ENCODE measurements around the gene PCOLCE2.

Gene PCOLCE2

GRCh38 chr3:142808103-142808917 is 80.6 kb downstream of the PCOLCE2 start:
- Histone ChIP-seq H3K36me3 (ENCODE audit: control insufficient read depth, insufficient read depth, low read length) (peaks cover 15% of the 10 kb centered on the region; the same call in 1 of the 2 replicates), H3K27me3 (ENCODE audit: control insufficient read depth, insufficient read depth, low read length) (no peaks in the 10 kb centered on the region), H3K4me1 (ENCODE audit: control insufficient read depth, insufficient read depth, low read length) (no peaks in the 10 kb centered on the region), H3K9me3 (ENCODE audit: control insufficient read depth, insufficient read depth, low read depth, low read length) (no peaks in the 10 kb centered on the region), H3K27ac (ENCODE audit: low read depth, low read length) (no peak overlapping the region), H3K4me3 (ENCODE audit: low read depth, low read length) (no peak overlapping the region), H3K9ac (ENCODE audit: low read length) (no peak overlapping the region)

GRCh38 chr3:142802891-142803290 is 86.0 kb downstream of the PCOLCE2 start:
- Histone ChIP-seq H3K9me3 (ENCODE audit: control insufficient read depth, insufficient read depth, low read depth, low read length) (no peaks in the 10 kb centered on the region), H3K4me3 (ENCODE audit: low read depth, low read length) (no peak overlapping the region), H3K27ac (ENCODE audit: low read depth, low read length) (no peak overlapping the region), H3K4me1 (ENCODE audit: control insufficient read depth, insufficient read depth, low read length) (peaks cover 6% of the 10 kb centered on the region; the same call in 1 of the 2 replicates), H3K9ac (ENCODE audit: low read length) (no peak overlapping the region), H3K36me3 (ENCODE audit: control insufficient read depth, insufficient read depth, low read length) (peaks cover 15% of the 10 kb centered on the region; the same call in 1 of the 2 replicates), H3K27me3 (ENCODE audit: control insufficient read depth, insufficient read depth, low read length) (no peaks in the 10 kb centered on the region)

GRCh38 chr3:142801746-142802145 is 87.1 kb downstream of the PCOLCE2 start:
- Histone ChIP-seq H3K4me1 (ENCODE audit: control insufficient read depth, insufficient read depth, low read length) (peaks cover 6% of the 10 kb centered on the region; the same call in 1 of the 2 replicates), H3K9ac (ENCODE audit: low read length) (no peak overlapping the region), H3K27ac (ENCODE audit: low read depth, low read length) (no peak overlapping the region), H3K27me3 (ENCODE audit: control insufficient read depth, insufficient read depth, low read length) (no peaks in the 10 kb centered on the region), H3K36me3 (ENCODE audit: control insufficient read depth, insufficient read depth, low read length) (peaks cover 15% of the 10 kb centered on the region; the same call in 1 of the 2 replicates), H3K9me3 (ENCODE audit: control insufficient read depth, insufficient read depth, low read depth, low read length) (no peaks in the 10 kb centered on the region), H3K4me3 (ENCODE audit: low read depth, low read length) (no peak overlapping the region)

- Histone ChIP-seq H3K27ac (ENCODE audit: low read depth, low read length) (no peak overlapping the region), H3K36me3 (ENCODE audit: control insufficient read depth, insufficient read depth, low read length) (no peaks in the 10 kb centered on the region), H3K9ac (ENCODE audit: low read length) (no peak overlapping the region), H3K4me3 (ENCODE audit: low read depth, low read length) (no peak overlapping the region), H3K9me3 (ENCODE audit: control insufficient read depth, insufficient read depth, low read depth, low read length) (no peaks in the 10 kb centered on the region), H3K27me3 (ENCODE audit: control insufficient read depth, insufficient read depth, low read length) (no peaks in the 10 kb centered on the region), H3K4me1 (ENCODE audit: control insufficient read depth, insufficient read depth, low read length) (peaks cover 5% of the 10 kb centered on the region; the same call in 1 of the 2 replicates)
Observed at GRCh38 chr3:142796823-142797222, 92.1 kb downstream of the PCOLCE2 start.

- Histone ChIP-seq H3K36me3 (ENCODE audit: control insufficient read depth, insufficient read depth, low read length) (no peaks in the 10 kb centered on the region), H3K4me1 (ENCODE audit: control insufficient read depth, insufficient read depth, low read length) (no peaks in the 10 kb centered on the region; the same call in 1 of the 2 replicates), H3K27ac (ENCODE audit: low read depth, low read length) (no peak overlapping the region), H3K27me3 (ENCODE audit: control insufficient read depth, insufficient read depth, low read length) (no peaks in the 10 kb centered on the region), H3K9ac (ENCODE audit: low read length) (no peak overlapping the region), H3K9me3 (ENCODE audit: control insufficient read depth, insufficient read depth, low read depth, low read length) (no peaks in the 10 kb centered on the region), H3K4me3 (ENCODE audit: low read depth, low read length) (no peak overlapping the region)
Observed at GRCh38 chr3:142795332-142795731, 93.6 kb downstream of the PCOLCE2 start.

- Histone ChIP-seq H3K36me3 (ENCODE audit: control insufficient read depth, insufficient read depth, low read length) (no peaks in the 10 kb centered on the region), H3K27ac (ENCODE audit: low read depth, low read length) (no peak overlapping the region), H3K4me1 (ENCODE audit: control insufficient read depth, insufficient read depth, low read length) (peaks cover 3% of the 10 kb centered on the region; the same call in 1 of the 2 replicates), H3K27me3 (ENCODE audit: control insufficient read depth, insufficient read depth, low read length) (no peaks in the 10 kb centered on the region), H3K9me3 (ENCODE audit: control insufficient read depth, insufficient read depth, low read depth, low read length) (no peaks in the 10 kb centered on the region), H3K4me3 (ENCODE audit: low read depth, low read length) (no peak overlapping the region), H3K9ac (ENCODE audit: low read length) (no peak overlapping the region)
Observed at GRCh38 chr3:142794508-142794907, 94.4 kb downstream of the PCOLCE2 start.

GRCh38 chr3:142787719-142788118 is 101.2 kb downstream of the PCOLCE2 start:
- Histone ChIP-seq H3K27ac (ENCODE audit: low read depth, low read length) (no peak overlapping the region), H3K4me3 (ENCODE audit: low read depth, low read length) (no peak overlapping the region), H3K36me3 (ENCODE audit: control insufficient read depth, insufficient read depth, low read length) (peaks cover 4% of the 10 kb centered on the region), H3K9ac (ENCODE audit: low read length) (no peak overlapping the region), H3K9me3 (ENCODE audit: control insufficient read depth, insufficient read depth, low read depth, low read length) (no peaks in the 10 kb centered on the region), H3K4me1 (ENCODE audit: control insufficient read depth, insufficient read depth, low read length) (0 out of 2 replicates have a peak, but pooled peaks cover 3% of the 10 kb centered on the region), H3K27me3 (ENCODE audit: control insufficient read depth, insufficient read depth, low read length) (no peaks in the 10 kb centered on the region)

- Histone ChIP-seq H3K4me1 (ENCODE audit: control insufficient read depth, insufficient read depth, low read length) (0 out of 2 replicates have a peak, but pooled peaks cover 3% of the 10 kb centered on the region), H3K27ac (ENCODE audit: low read depth, low read length) (no peak overlapping the region), H3K9me3 (ENCODE audit: control insufficient read depth, insufficient read depth, low read depth, low read length) (no peaks in the 10 kb centered on the region), H3K4me3 (ENCODE audit: low read depth, low read length) (no peak overlapping the region), H3K36me3 (ENCODE audit: control insufficient read depth, insufficient read depth, low read length) (peaks cover 4% of the 10 kb centered on the region), H3K27me3 (ENCODE audit: control insufficient read depth, insufficient read depth, low read length) (no peaks in the 10 kb centered on the region), H3K9ac (ENCODE audit: low read length) (no peak overlapping the region)
Observed at GRCh38 chr3:142785996-142786395, 102.9 kb downstream of the PCOLCE2 start.

- H3K4me1 ChIP-seq (ENCODE audit: control insufficient read depth, insufficient read depth, low read length) = no peaks in the 10 kb centered on the region
- H3K9me3 ChIP-seq (ENCODE audit: control insufficient read depth, insufficient read depth, low read depth, low read length) = no peaks in the 10 kb centered on the region
- no peak overlapping the region for H3K9ac ChIP-seq (ENCODE audit: low read length)
- no peak overlapping the region for H3K27ac ChIP-seq (ENCODE audit: low read depth, low read length)
- peaks cover 4% of the 10 kb centered on the region for H3K36me3 ChIP-seq (ENCODE audit: control insufficient read depth, insufficient read depth, low read length)
- H3K27me3 ChIP-seq (ENCODE audit: control insufficient read depth, insufficient read depth, low read length) = no peaks in the 10 kb centered on the region
- H3K4me3 ChIP-seq (ENCODE audit: low read depth, low read length) = no peak overlapping the region
Observed at GRCh38 chr3:142784228-142784627, 104.7 kb downstream of the PCOLCE2 start.

GRCh38 chr3:142782616-142783015 is 106.3 kb downstream of the PCOLCE2 start:
- H3K4me3 ChIP-seq (ENCODE audit: low read depth, low read length) = no peak overlapping the region
- H3K27me3 ChIP-seq (ENCODE audit: control insufficient read depth, insufficient read depth, low read length) = no peaks in the 10 kb centered on the region
- no peak overlapping the region for H3K27ac ChIP-seq (ENCODE audit: low read depth, low read length)
- H3K9ac ChIP-seq (ENCODE audit: low read length) = no peak overlapping the region
- H3K9me3 ChIP-seq (ENCODE audit: control insufficient read depth, insufficient read depth, low read depth, low read length) = no peaks in the 10 kb centered on the region
- no peaks in the 10 kb centered on the region for H3K4me1 ChIP-seq (ENCODE audit: control insufficient read depth, insufficient read depth, low read length)
- H3K36me3 ChIP-seq (ENCODE audit: control insufficient read depth, insufficient read depth, low read length) = peaks cover 4% of the 10 kb centered on the region

GRCh38 chr3:142779591-142779990 is 109.3 kb downstream of the PCOLCE2 start:
- Histone ChIP-seq H3K4me1 (ENCODE audit: control insufficient read depth, insufficient read depth, low read length) (no peaks in the 10 kb centered on the region), H3K4me3 (ENCODE audit: low read depth, low read length) (no peak overlapping the region), H3K27me3 (ENCODE audit: control insufficient read depth, insufficient read depth, low read length) (no peaks in the 10 kb centered on the region), H3K9me3 (ENCODE audit: control insufficient read depth, insufficient read depth, low read depth, low read length) (no peaks in the 10 kb centered on the region), H3K36me3 (ENCODE audit: control insufficient read depth, insufficient read depth, low read length) (peaks cover under 1% of the 10 kb centered on the region), H3K27ac (ENCODE audit: low read depth, low read length) (no peak overlapping the region), H3K9ac (ENCODE audit: low read length) (no peak overlapping the region)

Data from HUES6 (cell line).